PC-9 (cell line): Measurements from ENCODE around the gene NOXA1.

Source experiments
- CTCF ChIP-seq: fragments of 200-600 bp; sonication (generic); conservative IDR thresholded peaks from 2 replicates; pipeline ENCODE4 v1.6.1; 2017; ENCODE audit warnings: mixed run types, antibody characterized with exemption, mild to moderate bottlenecking, moderate library complexity
- EZH2 ChIP-seq: fragments of 200-600 bp; sonication (generic); IDR thresholded peaks from 2 replicates; pipeline ENCODE4 v1.8.0; 2017; ENCODE audit warnings: antibody characterized with exemption, low read depth

DNA sequence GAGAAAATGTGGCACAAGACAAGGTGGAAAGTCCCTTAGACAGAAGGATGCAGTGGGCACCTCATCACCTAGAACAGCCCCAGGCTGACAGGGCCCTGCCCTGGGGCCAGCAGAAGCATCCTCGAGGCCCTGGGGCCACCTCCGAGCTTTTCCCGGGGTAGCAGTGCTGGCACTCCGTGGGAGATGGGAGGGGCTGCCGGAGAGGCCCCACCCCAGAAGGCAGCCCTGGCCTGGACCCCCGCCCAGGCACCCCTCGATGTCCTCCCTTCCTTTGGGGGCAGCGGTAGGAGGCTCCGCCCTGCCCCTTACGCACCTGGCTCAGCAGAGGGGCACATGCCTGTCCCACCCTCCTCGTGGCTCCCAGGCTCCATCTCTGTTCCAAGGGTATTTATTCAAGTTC lies 53.7 kb downstream of the NOXA1 start:
- no peak for TF ChIP-seq EZH2
- TF ChIP-seq CTCF = no peak
